ENCODE results near the gene FOXD2. TPM values are rescaled to one million over a fixed set of nuclear protein-coding genes. Genes with fewer than 3 reads are reported as not detected.

FOXD2 gene
- total and polyA plus RNA-seq, 11 donors = 0.01 to 0.14 (median 0.08) TPM; not detected in 4

DNA sequence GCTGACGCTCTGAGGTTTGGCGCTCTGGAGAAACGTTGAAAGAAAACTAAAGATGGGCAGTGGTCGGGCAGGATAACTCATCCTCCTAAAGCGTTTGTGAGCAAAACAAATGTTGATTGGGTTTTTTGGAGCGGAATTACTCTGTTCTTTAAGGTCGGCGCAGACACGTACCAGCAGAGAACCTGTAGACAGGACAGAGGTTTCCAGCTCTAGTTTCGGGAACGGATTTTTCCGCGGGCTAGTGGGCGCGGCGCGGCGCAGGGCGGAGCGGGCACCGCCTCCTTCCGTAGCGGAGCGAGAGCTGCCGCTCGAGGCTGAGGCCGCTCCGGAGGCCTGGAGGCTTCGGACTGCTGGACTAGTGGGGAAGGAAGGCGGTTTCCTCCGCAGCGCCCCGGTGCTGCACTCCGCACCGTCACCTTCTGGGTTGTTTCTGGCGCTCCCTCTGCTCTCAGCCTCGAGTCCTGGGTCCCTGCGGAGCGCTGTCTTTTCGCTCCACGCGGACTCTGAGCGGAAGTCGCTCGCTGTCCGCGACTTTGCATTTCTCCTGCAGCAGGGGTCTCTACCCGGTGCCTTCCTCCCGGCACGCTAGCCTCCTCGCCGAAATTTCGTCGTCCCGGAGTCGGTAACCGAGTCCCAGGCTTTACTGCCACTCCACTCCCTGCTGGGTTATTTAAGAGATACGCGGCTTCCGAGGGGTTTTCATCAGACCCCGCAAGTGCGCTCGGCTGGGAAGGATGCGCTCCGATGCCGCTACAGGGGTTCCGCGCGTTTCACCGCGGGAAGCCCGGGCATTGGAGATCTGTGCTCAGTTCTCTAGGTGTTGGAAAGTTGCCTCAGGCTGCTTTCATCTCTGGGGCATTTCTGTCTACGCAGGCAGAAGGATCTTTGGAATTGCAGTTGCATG is 7.0 kb downstream of the FOXD2 start:
- Histone ChIP-seq H3K36me3 (no peaks in the 10 kb centered on the region), H3K9me3 (no peaks in the 10 kb centered on the region), H3K4me1 (peaks cover 0 to 23% (median 11%) of the 10 kb centered on the region in 12 donors), H3K4me3 (peak overlapping the region; percentile 2 to 50 (median 22)), H3K27me3 (peaks cover 56 to 100% (median 97%) of the 10 kb centered on the region in 9 donors), H3K27ac (no peak overlapping the region)
- TF ChIP-seq POLR2A (IDR thresholded peaks at IDR 0.05) = no peak
- TF ChIP-seq, protein P1, sequence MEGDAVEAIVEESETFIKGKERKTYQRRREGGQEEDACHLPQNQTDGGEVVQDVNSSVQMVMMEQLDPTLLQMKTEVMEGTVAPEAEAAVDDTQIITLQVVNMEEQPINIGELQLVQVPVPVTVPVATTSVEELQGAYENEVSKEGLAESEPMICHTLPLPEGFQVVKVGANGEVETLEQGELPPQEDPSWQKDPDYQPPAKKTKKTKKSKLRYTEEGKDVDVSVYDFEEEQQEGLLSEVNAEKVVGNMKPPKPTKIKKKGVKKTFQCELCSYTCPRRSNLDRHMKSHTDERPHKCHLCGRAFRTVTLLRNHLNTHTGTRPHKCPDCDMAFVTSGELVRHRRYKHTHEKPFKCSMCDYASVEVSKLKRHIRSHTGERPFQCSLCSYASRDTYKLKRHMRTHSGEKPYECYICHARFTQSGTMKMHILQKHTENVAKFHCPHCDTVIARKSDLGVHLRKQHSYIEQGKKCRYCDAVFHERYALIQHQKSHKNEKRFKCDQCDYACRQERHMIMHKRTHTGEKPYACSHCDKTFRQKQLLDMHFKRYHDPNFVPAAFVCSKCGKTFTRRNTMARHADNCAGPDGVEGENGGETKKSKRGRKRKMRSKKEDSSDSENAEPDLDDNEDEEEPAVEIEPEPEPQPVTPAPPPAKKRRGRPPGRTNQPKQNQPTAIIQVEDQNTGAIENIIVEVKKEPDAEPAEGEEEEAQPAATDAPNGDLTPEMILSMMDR (IDR thresholded peaks at IDR 0.05) = no peak
- peak in 3 of 5 donors; percentile 25 to 71 (median 27) for DNase-seq
- ATAC-seq = peak in 3 of 4 donors; percentile 65 to 72 (median 67)
- 3 to 7% (median 3%) methylated on average over 50 to 73 of the region's 73 CpGs for WGBS, 4 donors
- intact Hi-C loops (cut with DNase I) = loop anchor here in 2 of 10 donors (5.0 kb wide), 2 partner anchors 77 to 262 kb away; no protein-coding TSS in a partner anchor

DNA sequence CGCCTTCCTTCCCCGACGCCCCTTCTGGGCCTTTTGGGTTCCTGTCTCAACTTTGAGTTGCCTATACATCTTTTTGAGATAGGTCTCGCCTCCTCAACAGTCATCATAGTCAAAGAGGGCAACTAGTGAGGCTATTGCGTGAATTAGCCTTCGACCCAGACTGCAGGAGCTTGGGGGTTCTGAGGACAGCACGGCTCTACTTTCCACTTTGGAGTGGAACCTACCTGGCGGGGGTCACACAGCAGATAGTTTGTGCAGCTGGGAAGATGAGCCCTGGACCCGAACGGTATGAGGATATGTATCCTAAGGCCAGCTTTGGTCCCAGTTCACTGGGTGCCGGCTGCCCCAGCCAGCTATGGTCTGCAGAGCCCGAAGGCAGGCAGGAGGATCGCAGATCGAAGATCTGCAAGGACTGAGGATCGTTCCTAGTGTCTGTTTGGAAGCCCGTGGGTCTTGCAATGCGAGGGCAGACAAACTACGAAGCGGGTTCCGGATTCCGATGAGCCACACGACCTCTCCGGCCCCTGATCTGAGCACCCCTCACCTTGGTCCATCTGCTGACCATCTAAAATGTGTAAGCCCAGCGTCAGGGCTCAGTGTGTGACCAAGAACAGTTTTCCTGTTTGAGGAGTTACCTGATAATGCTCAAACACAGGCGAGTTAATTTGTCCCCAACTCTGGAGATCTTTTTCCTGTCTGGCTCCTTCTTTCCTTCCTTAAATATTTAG is 8.1 kb downstream of the FOXD2 start:
- TF ChIP-seq, protein P1 (IDR thresholded peaks at IDR 0.05) = no peak
- no peak for TF ChIP-seq POLR2A (IDR thresholded peaks at IDR 0.05)
- intact Hi-C loops (cut with DNase I) = loop anchor here in 2 of 10 donors (5.0 kb wide), 2 partner anchors 76 to 261 kb away; no protein-coding TSS in a partner anchor
- ATAC-seq = no peak
- H3K27me3 ChIP-seq = peaks cover 55 to 100% (median 97%) of the 10 kb centered on the region in 9 donors
- H3K36me3 ChIP-seq = no peaks in the 10 kb centered on the region
- no peak overlapping the region for H3K27ac ChIP-seq
- no peaks in the 10 kb centered on the region for H3K9me3 ChIP-seq
- 9 to 27% (median 17%) methylated on average over 17 to 25 of the region's 25 CpGs for WGBS, 4 donors
- no peak overlapping the region for H3K4me3 ChIP-seq
- H3K4me1 ChIP-seq = peaks cover 0 to 25% (median 11%) of the 10 kb centered on the region in 12 donors
- no peak for DNase-seq

DNA sequence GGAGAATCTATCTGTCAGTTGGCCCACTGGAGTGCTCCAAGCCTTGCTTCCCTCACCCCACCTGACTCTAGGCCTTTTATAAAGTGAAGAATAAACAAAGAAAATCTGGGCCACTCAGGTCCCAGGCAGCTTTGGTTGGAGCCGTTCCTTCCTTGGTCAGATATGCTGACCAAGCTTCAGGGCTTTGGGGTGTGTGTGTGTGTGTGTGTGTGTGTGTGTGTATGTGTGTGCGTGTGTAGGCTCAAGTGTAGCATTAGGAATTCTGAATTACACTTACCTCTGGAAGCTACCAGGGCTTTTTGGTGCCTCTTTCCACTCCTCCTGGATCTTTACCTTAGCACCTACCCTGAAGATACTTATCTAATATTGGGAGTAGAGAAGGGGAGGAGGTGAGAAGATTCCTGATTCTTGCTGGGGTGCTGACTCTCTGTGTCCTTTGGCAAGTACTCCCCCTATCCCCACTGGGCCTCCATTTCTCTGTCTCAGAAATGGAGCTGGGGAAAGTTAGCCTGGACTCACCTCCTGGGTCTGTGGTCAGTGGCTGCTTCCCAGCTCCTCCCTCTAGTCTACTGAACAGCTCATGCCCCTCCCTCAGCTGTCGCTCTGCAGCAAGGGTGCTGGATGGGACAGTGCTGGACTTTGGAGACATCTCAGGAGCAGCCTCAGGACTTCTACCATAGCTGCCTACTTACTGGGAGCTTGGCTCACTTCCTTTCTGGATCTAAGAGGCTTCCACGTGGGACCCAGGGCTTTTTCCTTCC is 10.8 kb downstream of the FOXD2 start:
- no peak overlapping the region for H3K27ac ChIP-seq
- H3K9me3 ChIP-seq = no peaks in the 10 kb centered on the region
- DNase-seq = no peak
- H3K4me1 ChIP-seq = peaks cover 0 to 24% (median 11%) of the 10 kb centered on the region in 12 donors
- intact Hi-C loops (cut with DNase I) = loop anchor here in 2 of 10 donors (5.0 kb wide), 2 partner anchors 74 to 259 kb away; no protein-coding TSS in a partner anchor
- 22 to 32% (median 27%) methylated on average over 3 to 4 of the region's 4 CpGs for WGBS, 4 donors
- TF ChIP-seq, protein P1 (IDR thresholded peaks at IDR 0.05) = no peak
- TF ChIP-seq POLR2A (IDR thresholded peaks at IDR 0.05) = no peak
- no peak overlapping the region for H3K4me3 ChIP-seq
- H3K36me3 ChIP-seq = no peaks in the 10 kb centered on the region
- H3K27me3 ChIP-seq = peaks cover 49 to 100% (median 91%) of the 10 kb centered on the region in 9 donors
- no peak for ATAC-seq
